Right lobe of liver (tissue), 4 donors: ENCODE data around the gene AHI1.

Experiments used
- CTCF ChIP-seq, 4 donors: fragments of 200-600 bp in 3 of 4; fragments of 450-650 bp in 1 of 4; IDR thresholded peaks; one replicate each; pipeline versions ENCODE4 v1.5.1 to v1.8.0; 2016 to 2022; ENCODE audit warnings: antibody characterized with exemption in 4 of 4, mild to moderate bottlenecking in 2 of 4
- POLR2A ChIP-seq: fragments of 450-650 bp; IDR thresholded peaks from one replicate; pipeline ENCODE4 v1.6.1; 2017; ENCODE audit warnings: antibody characterized with exemption, mild to moderate bottlenecking
- donor health status: DM: no; HTN: no; CAD: no.
- donor health status: DM: no; HTN: no; CAD: no.
- donor health status: DM: no; HTN: yes; CAD: no.

DNA sequence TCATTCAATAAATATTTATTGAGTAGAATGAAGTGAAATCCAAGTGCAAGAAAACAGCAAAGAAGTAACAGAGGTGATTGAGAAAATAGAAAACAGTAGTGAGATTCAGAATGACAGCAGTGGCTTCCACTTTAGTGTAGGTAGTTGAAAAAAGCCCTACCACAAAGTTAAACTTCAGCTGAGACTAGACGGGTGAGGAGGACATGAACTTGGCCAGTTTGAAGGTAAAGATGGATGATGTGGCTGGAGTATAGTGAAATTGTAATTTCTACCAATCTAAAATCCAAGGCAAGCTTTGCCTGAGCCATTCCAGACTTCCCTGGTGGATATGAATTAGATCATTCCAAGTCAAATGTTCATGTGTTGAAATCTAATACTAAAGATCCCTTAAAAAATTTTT, 32.6 kb upstream of the AHI1 start:
- TF ChIP-seq CTCF (IDR thresholded peaks at IDR 0.05), result no peak
- TF ChIP-seq POLR2A, result no peak
